ENCODE measurements around the gene RNF220.

DNA sequence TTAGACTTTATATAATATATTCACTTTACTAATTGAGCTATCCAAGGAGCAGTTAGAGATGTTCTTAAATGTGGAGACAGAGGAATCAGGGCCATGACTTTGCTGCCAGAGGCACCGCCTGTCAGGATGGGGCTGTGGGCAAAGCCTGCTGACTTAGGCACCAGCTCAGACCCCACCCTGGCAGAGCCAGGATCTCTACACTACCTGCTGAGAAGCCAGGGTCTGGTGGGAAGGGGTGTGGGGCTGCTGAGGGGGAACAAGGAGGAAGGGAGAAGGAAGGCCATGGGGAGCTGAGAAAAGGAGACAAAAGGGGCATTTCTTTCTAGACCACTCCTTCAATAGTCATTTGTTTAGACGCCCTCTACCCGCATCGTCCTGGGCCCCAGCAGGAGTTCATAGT lies 164.4 kb downstream of the RNF220 start:
- no peak for TF ChIP-seq EZH2phosphoT487 (IDR thresholded peaks at IDR 0.05; ENCODE audit: insufficient read depth, low read depth)
- no peak for TF ChIP-seq EZH2 (IDR thresholded peaks at IDR 0.05; ENCODE audit: insufficient read depth, poor library complexity, severe bottlenecking)
